Measurements from ENCODE around the gene RAB3IL1. TPM values are rescaled to one million over a fixed set of nuclear protein-coding genes. Genes with fewer than 3 reads are reported as not detected.

Gene RAB3IL1
- total and polyA plus RNA-seq, 2 experiments from 2014 or later = 8.3 to 11.6 TPM

DNA sequence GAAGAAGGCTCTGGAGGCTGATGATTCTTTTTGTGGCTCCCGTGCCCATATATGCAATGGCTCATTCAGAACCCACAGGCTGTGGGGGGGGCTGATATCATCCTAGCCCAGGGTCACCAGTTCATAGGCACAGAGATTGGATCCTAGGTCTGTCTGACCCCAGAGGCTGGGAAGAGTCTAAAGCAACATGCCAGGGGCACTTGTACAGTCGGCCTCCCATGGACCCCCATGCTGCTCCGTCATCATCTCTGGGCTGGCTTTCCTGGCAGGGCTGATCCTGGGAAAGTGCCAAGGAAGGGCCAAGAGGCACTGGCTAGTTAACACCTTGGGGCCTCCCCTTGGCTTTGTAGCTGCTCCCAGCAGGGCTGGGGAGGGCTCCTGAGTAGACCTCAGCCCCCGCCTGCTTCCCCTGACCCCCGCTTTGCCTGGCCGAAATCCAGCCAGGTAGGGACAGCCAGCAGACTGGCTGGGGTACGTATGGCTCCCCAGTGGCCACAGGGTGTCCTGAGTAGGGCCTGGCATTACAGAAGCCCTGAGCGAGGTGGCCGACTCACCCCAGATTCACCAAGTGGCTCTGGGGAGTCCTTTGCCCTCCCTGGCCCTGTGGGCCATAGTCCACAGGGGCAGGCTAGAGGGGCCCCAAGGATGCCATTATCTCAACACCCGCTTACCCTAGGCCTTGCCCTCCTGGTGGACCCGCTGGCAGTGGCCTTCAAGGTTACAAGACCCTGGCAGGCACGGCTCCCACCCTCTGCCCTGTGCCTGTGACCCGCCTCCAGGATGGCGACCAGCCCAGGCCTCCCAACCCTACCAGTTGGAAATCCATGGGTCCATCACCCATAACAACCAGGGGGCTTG lies 48.6 kb downstream of the RAB3IL1 start:
- Histone ChIP-seq H3K4me1 (ENCODE audit: low read depth) (peaks cover 27% of the 10 kb centered on the region), H3K27me3 (no peaks in the 10 kb centered on the region), H3K9me3 (ENCODE audit: low read depth) (no peaks in the 10 kb centered on the region), H3K27ac (peak overlapping the region; percentile 72), H3K4me3 (no peak overlapping the region), H3K36me3 (no peaks in the 10 kb centered on the region)
- TF ChIP-seq, protein P1, sequence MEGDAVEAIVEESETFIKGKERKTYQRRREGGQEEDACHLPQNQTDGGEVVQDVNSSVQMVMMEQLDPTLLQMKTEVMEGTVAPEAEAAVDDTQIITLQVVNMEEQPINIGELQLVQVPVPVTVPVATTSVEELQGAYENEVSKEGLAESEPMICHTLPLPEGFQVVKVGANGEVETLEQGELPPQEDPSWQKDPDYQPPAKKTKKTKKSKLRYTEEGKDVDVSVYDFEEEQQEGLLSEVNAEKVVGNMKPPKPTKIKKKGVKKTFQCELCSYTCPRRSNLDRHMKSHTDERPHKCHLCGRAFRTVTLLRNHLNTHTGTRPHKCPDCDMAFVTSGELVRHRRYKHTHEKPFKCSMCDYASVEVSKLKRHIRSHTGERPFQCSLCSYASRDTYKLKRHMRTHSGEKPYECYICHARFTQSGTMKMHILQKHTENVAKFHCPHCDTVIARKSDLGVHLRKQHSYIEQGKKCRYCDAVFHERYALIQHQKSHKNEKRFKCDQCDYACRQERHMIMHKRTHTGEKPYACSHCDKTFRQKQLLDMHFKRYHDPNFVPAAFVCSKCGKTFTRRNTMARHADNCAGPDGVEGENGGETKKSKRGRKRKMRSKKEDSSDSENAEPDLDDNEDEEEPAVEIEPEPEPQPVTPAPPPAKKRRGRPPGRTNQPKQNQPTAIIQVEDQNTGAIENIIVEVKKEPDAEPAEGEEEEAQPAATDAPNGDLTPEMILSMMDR (IDR thresholded peaks at IDR 0.05; ENCODE audit: low read depth, low read length) = no peak
- DNase-seq (ENCODE audit: low read depth in 1 of 2, low spot score in 1 of 2) = no peak

DNA sequence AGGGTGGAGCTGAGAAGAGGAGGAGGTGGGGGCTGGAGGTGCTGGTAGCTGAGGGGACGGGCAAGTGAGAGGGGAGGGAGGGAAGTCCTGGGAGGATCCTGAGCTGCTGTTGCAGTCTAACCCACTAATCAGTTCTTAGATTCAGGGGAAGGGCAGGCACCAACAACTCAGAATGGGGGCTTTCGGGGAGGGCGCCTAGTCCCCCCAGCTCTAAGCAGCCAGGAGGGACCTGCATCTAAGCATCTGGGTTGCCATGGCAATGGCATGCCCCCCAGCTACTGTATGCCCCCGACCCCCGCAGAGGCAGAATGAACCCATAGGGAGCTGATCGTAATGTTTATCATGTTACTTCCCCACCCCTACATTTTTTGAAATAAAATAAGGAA lies 50.4 kb downstream of the RAB3IL1 start:
- Histone ChIP-seq H3K27me3 (no peaks in the 10 kb centered on the region), H3K4me3 (no peak overlapping the region), H3K27ac (no peak overlapping the region), H3K4me1 (ENCODE audit: low read depth) (peaks cover 39% of the 10 kb centered on the region), H3K9me3 (ENCODE audit: low read depth) (no peaks in the 10 kb centered on the region), H3K36me3 (peaks cover 8% of the 10 kb centered on the region)
- DNase-seq (ENCODE audit: low read depth in 1 of 2, low spot score in 1 of 2) = no peak
- TF ChIP-seq, protein P1 (IDR thresholded peaks at IDR 0.05; ENCODE audit: low read depth, low read length) = no peak

DNA sequence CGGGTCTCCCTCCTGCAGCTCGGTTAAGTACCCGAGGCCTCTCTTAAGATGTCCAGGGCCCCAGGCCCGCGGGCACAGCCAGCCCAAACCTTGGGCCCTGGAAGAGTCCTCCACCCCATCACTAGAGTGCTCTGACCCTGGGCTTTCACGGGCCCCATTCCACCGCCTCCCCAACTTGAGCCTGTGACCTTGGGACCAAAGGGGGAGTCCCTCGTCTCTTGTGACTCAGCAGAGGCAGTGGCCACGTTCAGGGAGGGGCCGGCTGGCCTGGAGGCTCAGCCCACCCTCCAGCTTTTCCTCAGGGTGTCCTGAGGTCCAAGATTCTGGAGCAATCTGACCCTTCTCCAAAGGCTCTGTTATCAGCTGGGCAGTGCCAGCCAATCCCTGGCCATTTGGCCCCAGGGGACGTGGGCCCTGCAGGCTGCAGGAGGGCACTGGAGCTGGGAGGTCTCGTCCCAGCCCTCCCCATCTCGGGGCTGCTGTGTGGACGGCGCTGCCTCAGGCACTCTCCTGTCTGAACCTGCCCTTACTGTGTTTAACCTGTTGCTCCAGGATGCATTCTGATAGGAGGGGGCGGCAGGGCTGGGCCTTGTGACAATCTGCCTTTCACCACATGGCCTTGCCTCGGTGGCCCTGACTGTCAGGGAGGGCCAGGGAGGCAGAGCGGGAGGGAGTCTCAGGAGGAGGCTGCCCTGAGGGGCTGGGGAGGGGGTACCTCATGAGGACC lies 51.0 kb downstream of the RAB3IL1 start:
- Histone ChIP-seq H3K9me3 (ENCODE audit: low read depth) (no peaks in the 10 kb centered on the region), H3K27ac (no peak overlapping the region), H3K27me3 (no peaks in the 10 kb centered on the region), H3K36me3 (peaks cover 8% of the 10 kb centered on the region), H3K4me3 (no peak overlapping the region), H3K4me1 (ENCODE audit: low read depth) (peaks cover 39% of the 10 kb centered on the region)
- TF ChIP-seq, protein P1 (IDR thresholded peaks at IDR 0.05; ENCODE audit: low read depth, low read length) = no peak
- DNase-seq (ENCODE audit: low read depth in 1 of 2, low spot score in 1 of 2) = no peak

DNA sequence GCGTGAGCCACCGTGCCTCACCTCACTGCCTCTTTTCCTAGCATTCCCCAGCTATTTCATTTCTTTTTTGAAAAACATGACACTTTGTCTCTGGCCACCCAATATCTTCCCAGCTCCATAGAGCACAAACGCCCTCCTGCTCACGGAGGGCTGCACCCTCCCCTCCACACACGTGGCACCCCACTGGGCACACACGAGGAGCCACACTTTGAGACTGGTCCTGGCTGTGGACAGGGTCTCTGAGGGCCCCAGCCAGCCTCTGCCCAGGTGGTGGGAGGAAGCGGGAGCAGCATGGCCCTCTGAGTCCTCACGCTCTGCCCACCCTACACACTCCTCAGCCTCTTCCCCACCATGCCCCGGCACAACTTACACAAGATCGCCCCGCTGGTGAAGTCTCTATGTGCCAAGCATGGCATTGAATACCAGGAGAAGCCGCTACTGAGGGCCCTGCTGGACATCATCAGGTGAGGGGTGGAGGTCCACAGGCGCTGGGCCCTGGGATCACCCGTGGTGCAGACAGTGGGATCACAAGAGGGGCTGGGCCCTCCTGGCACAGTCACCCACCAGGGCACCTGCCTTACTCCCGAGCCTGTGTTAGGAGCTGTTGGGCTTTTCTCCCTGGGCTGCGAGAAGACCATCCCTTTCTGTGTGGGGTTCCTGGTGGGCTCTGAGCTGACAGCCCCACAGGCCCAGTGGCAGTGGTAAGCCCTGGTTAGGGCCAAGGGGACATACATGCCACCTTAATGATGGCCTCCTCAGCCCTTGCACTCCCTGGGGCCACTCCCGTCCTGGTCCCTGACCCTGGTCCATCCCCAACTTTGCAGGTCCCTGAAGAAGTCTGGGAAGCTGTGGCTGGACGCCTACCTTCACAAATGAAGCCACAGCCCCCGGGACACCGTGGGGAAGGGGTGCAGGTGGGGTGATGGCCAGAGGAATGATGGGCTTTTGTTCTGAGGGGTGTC lies 52.3 kb downstream of the RAB3IL1 start:
- Histone ChIP-seq H3K27me3 (no peaks in the 10 kb centered on the region), H3K36me3 (peaks cover 13% of the 10 kb centered on the region), H3K9me3 (ENCODE audit: low read depth) (no peaks in the 10 kb centered on the region), H3K4me1 (ENCODE audit: low read depth) (peaks cover 28% of the 10 kb centered on the region), H3K27ac (no peak overlapping the region), H3K4me3 (no peak overlapping the region)
- TF ChIP-seq, protein P1 (IDR thresholded peaks at IDR 0.05; ENCODE audit: low read depth, low read length) = no peak
- DNase-seq (ENCODE audit: low read depth in 1 of 2, low spot score in 1 of 2) = no peak

DNA sequence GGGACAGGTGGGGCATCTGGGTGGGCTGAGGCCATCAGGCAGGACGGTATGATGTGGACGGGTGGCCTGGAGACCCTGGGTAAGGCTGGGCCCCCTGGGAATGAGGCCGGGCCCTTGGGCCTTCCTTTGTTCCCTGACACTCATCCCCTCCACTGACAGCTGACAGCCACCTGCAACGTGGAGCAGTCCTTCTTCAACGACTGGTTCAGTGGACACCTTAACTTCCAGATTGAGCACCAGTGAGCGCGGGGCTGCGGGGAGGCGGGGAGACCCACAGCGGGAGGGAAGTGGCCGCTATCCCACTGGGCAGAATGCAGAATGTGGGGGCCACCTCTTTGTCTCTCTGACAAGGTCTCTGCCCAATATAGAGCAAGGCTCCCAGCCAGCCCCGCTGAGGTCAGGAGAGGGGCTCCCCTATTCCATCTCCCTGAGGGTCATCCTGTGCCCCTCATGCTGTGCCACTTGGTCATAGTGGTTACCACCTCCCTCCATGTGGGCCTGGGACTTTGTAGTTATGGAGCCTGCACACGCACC lies 53.8 kb downstream of the RAB3IL1 start:
- H3K36me3 ChIP-seq = peaks cover 23% of the 10 kb centered on the region
- H3K4me3 ChIP-seq = no peak overlapping the region
- TF ChIP-seq, protein P1 (IDR thresholded peaks at IDR 0.05; ENCODE audit: low read depth, low read length) = no peak
- H3K9me3 ChIP-seq (ENCODE audit: low read depth) = no peaks in the 10 kb centered on the region
- H3K27ac ChIP-seq = peak overlapping the region; percentile 93
- no peak for DNase-seq (ENCODE audit: low read depth in 1 of 2, low spot score in 1 of 2)
- H3K27me3 ChIP-seq = no peaks in the 10 kb centered on the region
- H3K4me1 ChIP-seq (ENCODE audit: low read depth) = peaks cover 18% of the 10 kb centered on the region
